Trophoblast cell (in vitro differentiated cells and primary cell): ENCODE measurements around the gene TTN.

ENCODE experiments used
- DNase-seq, 2 donors: peaks; one replicate each; pipeline ENCODE4 v3.0.0-alpha.2; 2016
- H2AFZ ChIP-seq: 2 replicates; pipeline ENCODE4 v1.6.1; 2013; ENCODE audit warnings: low read length, moderate library complexity, mild to moderate bottlenecking; ENCODE audit not compliant: insufficient read depth, poor library complexity
- H2AK5ac ChIP-seq: 2 replicates; pipeline ENCODE4 v1.6.1; 2013; ENCODE audit warnings: mild to moderate bottlenecking, low read length
- H2BK120ac ChIP-seq: 2 replicates; pipeline ENCODE4 v1.6.1; 2013; ENCODE audit warnings: low read length, mild to moderate bottlenecking, moderate library complexity; ENCODE audit not compliant: insufficient read depth, poor library complexity
- H2BK12ac ChIP-seq: 2 replicates; pipeline ENCODE4 v1.6.1; 2013; ENCODE audit warnings: mild to moderate bottlenecking, low read length, moderate library complexity
- H2BK5ac ChIP-seq: 2 replicates; pipeline ENCODE4 v1.6.1; 2013; ENCODE audit warnings: low read length, low read depth, moderate library complexity, mild to moderate bottlenecking; ENCODE audit not compliant: poor library complexity
- H3K14ac ChIP-seq: 2 replicates; pipeline ENCODE4 v1.6.1; 2013; ENCODE audit warnings: mild to moderate bottlenecking, low read length
- H3K18ac ChIP-seq: 2 replicates; pipeline ENCODE4 v1.6.1; 2013; ENCODE audit warnings: mild to moderate bottlenecking, low read length
- H3K23ac ChIP-seq: 2 replicates; pipeline ENCODE4 v1.6.1; 2013; ENCODE audit warnings: low read length
- H3K27ac ChIP-seq: 2 replicates; pipeline ENCODE4 v1.5.1; 2013; ENCODE audit warnings: low read depth, mild to moderate bottlenecking, inconsistent platforms, low read length, moderate library complexity
- H3K27me3 ChIP-seq: 2 replicates; pipeline ENCODE4 v1.6.1; 2013; ENCODE audit warnings: inconsistent platforms, mild to moderate bottlenecking, low read length, moderate library complexity; ENCODE audit not compliant: insufficient read depth
- H3K36me3 ChIP-seq, 2 experiments: 1 replicate in 1 of 2; 2 replicates in 1 of 2; pipeline ENCODE4 v1.6.1; 2013; ENCODE audit warnings: low read length in 2 of 2, mild to moderate bottlenecking in 2 of 2, moderate library complexity in 1 of 2; ENCODE audit not compliant: insufficient read depth in 2 of 2, control insufficient read depth in 1 of 2
- H3K4ac ChIP-seq: 2 replicates; pipeline ENCODE4 v1.6.1; 2013; ENCODE audit warnings: low read depth, mild to moderate bottlenecking, low read length, moderate library complexity
- H3K4me1 ChIP-seq, 2 experiments: 1 replicate in 1 of 2; 2 replicates in 1 of 2; pipeline ENCODE4 v1.6.1; 2013; ENCODE audit warnings: low read length in 2 of 2, mild to moderate bottlenecking in 2 of 2, moderate library complexity in 1 of 2; ENCODE audit not compliant: insufficient read depth in 2 of 2, control insufficient read depth in 1 of 2
- H3K4me2 ChIP-seq: 2 replicates; pipeline ENCODE4 v1.6.1; 2013; ENCODE audit warnings: inconsistent platforms, mild to moderate bottlenecking, low read length, moderate library complexity
- H3K4me3 ChIP-seq: 2 replicates; pipeline ENCODE4 v1.5.1; 2013; ENCODE audit warnings: mild to moderate bottlenecking, low read depth, low read length, inconsistent platforms
- H3K79me1 ChIP-seq: one replicate; pipeline ENCODE4 v1.6.1; 2013; ENCODE audit warnings: low read length
- H3K79me2 ChIP-seq: 2 replicates; pipeline ENCODE4 v1.6.1; 2013; ENCODE audit warnings: low read length, mild to moderate bottlenecking; ENCODE audit not compliant: control insufficient read depth, insufficient read depth, poor library complexity
- H3K9ac ChIP-seq: 2 replicates; pipeline ENCODE4 v1.6.1; 2013; ENCODE audit warnings: mild to moderate bottlenecking, low read length
- H3K9me3 ChIP-seq: 2 replicates; pipeline ENCODE4 v1.6.1; 2013; ENCODE audit warnings: low read depth, mild to moderate bottlenecking, control low read depth, inconsistent platforms, low read length; ENCODE audit not compliant: insufficient read depth
- H4K12ac ChIP-seq: 2 replicates; pipeline ENCODE4 v1.6.1; 2013; ENCODE audit warnings: low read depth, mild to moderate bottlenecking, low read length, moderate library complexity
- H4K8ac ChIP-seq: 2 replicates; pipeline ENCODE4 v1.6.1; 2013; ENCODE audit warnings: low read depth, mild to moderate bottlenecking, low read length, moderate library complexity
- H4K91ac ChIP-seq: one replicate; pipeline ENCODE4 v1.6.1; 2013; ENCODE audit warnings: low read depth, mild to moderate bottlenecking, low read length, moderate library complexity
- WGBS: extraction: QIAGEN DNeasy Blood & Tissue Kit; methylation state at CpG from one replicate; pipeline ENCODE4 v1.1.7; 2013; ENCODE audit warnings: missing lambda C conversion rate; ENCODE audit not compliant: insufficient read length, insufficient coverage; ENCODE audit errors: extremely low coverage; 5-methylcytosine and 5-hydroxymethylcytosine counted together

Gene TTN

DNA sequence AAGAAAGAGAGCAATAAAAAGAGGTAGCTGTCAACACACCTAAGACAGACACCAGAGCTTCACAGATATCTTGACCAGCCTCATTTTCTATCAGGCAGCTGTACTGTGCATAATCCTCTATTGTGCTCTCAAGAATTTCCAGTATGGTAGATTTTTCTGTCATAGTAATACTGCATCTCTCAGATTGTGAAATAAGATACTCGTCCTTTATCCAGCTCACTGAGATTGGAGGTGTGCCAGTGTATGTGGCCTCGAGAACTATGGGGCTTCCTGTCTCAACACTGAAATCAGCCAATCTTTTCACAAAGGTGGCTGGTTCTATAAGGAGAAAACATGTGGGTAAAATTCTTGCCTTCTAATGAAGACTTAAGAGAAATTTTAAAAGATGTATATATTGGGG, 88.9 kb downstream of the TTN start:
- H3K14ac ChIP-seq: no peak overlapping the region
- H2AK5ac ChIP-seq: no peak overlapping the region
- no peak overlapping the region for H4K91ac ChIP-seq
- H2AFZ ChIP-seq: no peak overlapping the region
- H3K23ac ChIP-seq: no peak overlapping the region
- H2BK120ac ChIP-seq: no peak overlapping the region
- no peak overlapping the region for H3K4me2 ChIP-seq
- H3K9ac ChIP-seq: no peak overlapping the region
- H3K79me1 ChIP-seq: no peaks in the 10 kb centered on the region
- no peak for DNase-seq
- H3K36me3 ChIP-seq: no peaks in the 10 kb centered on the region
- no CpG with 5 or more reads among the region's 2 CpGs for WGBS
- H4K12ac ChIP-seq: no peak overlapping the region
- H3K9me3 ChIP-seq: no peaks in the 10 kb centered on the region
- no peak overlapping the region for H3K4me3 ChIP-seq
- no peak overlapping the region for H3K27ac ChIP-seq
- no peak overlapping the region for H2BK12ac ChIP-seq
- no peak overlapping the region for H3K4ac ChIP-seq
- no peaks in the 10 kb centered on the region for H3K4me1 ChIP-seq
- H3K27me3 ChIP-seq: no peaks in the 10 kb centered on the region
- no peak overlapping the region for H4K8ac ChIP-seq
- no peak overlapping the region for H2BK5ac ChIP-seq
- H3K79me2 ChIP-seq: no peaks in the 10 kb centered on the region
- H3K18ac ChIP-seq: no peak overlapping the region

DNA sequence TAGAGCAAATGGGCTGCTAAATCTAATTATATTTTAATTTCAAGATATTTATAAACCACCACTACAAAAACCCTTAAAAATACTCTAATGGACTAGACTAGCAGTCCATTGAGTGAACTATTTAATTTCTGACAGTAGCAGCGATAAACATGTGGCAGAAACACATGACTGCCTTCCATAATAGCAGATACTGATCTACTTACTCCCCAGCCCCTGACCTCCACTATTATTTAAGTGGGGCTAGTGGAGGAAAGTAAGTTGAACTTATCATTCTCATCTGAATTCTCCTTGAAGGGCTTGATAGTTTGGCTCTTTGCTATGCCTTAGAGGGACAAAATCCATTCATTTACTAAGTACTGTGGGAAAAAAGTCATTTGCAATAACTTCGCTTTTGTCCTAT, 90.8 kb downstream of the TTN start:
- H2BK120ac ChIP-seq: no peak overlapping the region
- no CpG with 5 or more reads among the region's 2 CpGs for WGBS

DNA sequence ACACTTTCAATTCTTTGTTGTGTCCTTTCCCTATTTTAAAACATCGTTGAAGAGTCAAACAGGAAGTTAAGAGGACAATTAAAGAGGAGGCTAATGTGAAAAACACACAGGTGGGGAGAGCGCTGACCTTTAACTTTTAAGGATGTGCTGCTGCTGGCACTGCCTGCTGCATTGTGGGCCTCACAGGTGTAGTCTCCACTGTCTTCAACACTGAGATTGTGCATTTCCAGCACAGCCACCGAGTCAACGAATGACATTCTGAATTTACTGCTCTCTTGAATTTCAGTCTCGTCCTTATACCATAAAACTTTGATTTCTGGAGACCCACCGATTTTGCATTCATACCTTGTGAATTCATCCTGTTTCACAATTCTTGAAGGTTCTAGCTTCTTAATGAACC, 91.9 kb downstream of the TTN start:
- H2AK5ac ChIP-seq: no peak overlapping the region
- no CpG with 5 or more reads among the region's 6 CpGs for WGBS

More for the DNA sequence above, 90.8 kb downstream of the TTN start:
- Histone ChIP-seq H3K18ac (no peak overlapping the region), H3K4me1 (no peaks in the 10 kb centered on the region), H3K14ac (no peak overlapping the region), H3K9ac (no peak overlapping the region), H3K79me2 (no peaks in the 10 kb centered on the region), H3K23ac (no peak overlapping the region), H2AFZ (no peak overlapping the region), H3K27me3 (no peaks in the 10 kb centered on the region), H2BK5ac (no peak overlapping the region), H2AK5ac (no peak overlapping the region), H3K4ac (no peak overlapping the region), H4K91ac (no peak overlapping the region), H2BK12ac (no peak overlapping the region), H3K27ac (no peak overlapping the region), H4K12ac (no peak overlapping the region), H3K79me1 (no peaks in the 10 kb centered on the region), H3K9me3 (no peaks in the 10 kb centered on the region), H3K4me2 (no peak overlapping the region), H4K8ac (no peak overlapping the region), H3K36me3 (no peaks in the 10 kb centered on the region), H3K4me3 (no peak overlapping the region)
- no peak for DNase-seq

DNA sequence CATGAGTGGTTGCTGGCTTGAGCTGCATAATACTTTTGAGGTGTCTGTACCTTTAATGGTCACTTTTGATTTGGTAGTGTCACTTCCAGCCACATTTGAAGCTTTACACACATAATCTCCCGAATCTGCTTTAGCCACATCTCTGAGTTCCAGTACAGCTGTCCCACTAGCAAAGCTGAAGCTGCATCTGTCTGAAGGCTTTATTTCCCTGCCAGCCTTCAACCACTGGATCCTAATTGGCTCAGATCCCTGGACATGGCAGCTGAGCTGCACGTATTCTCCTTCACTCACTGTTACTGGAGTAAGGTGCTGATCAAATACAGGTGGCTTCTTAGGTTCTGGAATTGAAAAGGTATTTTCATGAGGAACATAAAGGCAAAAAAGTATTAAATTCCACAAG, 99.7 kb downstream of the TTN start:
- no peak overlapping the region for H3K4ac ChIP-seq
- H3K36me3 ChIP-seq: peaks cover 0 to 2% of the 10 kb centered on the region in 2 experiments
- no peak overlapping the region for H3K14ac ChIP-seq
- H3K9me3 ChIP-seq: no peaks in the 10 kb centered on the region
- no peak overlapping the region for H3K27ac ChIP-seq
- no peak overlapping the region for H3K4me2 ChIP-seq
- no peaks in the 10 kb centered on the region for H3K79me2 ChIP-seq
- H2AK5ac ChIP-seq: no peak overlapping the region
- H2BK12ac ChIP-seq: no peak overlapping the region
- H4K91ac ChIP-seq: no peak overlapping the region
- no peaks in the 10 kb centered on the region for H3K27me3 ChIP-seq
- H4K8ac ChIP-seq: no peak overlapping the region
- no peak for DNase-seq
- no peak overlapping the region for H4K12ac ChIP-seq
- no peaks in the 10 kb centered on the region for H3K4me1 ChIP-seq
- no CpG with 5 or more reads among the region's 2 CpGs for WGBS
- H2BK120ac ChIP-seq: no peak overlapping the region
- H3K79me1 ChIP-seq: no peaks in the 10 kb centered on the region
- no peak overlapping the region for H3K4me3 ChIP-seq
- no peak overlapping the region for H2AFZ ChIP-seq
- H3K18ac ChIP-seq: no peak overlapping the region
- no peak overlapping the region for H3K9ac ChIP-seq
- H3K23ac ChIP-seq: no peak overlapping the region
- H2BK5ac ChIP-seq: no peak overlapping the region

More for the DNA sequence above, 91.9 kb downstream of the TTN start:
- H2AFZ ChIP-seq: no peak overlapping the region
- no peak overlapping the region for H2BK12ac ChIP-seq
- H3K9me3 ChIP-seq: no peaks in the 10 kb centered on the region
- H3K4ac ChIP-seq: no peak overlapping the region
- H4K91ac ChIP-seq: no peak overlapping the region
- H3K23ac ChIP-seq: no peak overlapping the region
- no peaks in the 10 kb centered on the region for H3K79me2 ChIP-seq
- H2BK120ac ChIP-seq: no peak overlapping the region
- H3K4me1 ChIP-seq: no peaks in the 10 kb centered on the region
- no peaks in the 10 kb centered on the region for H3K27me3 ChIP-seq
- no peak overlapping the region for H3K4me3 ChIP-seq
- no peak overlapping the region for H3K4me2 ChIP-seq
- no peak overlapping the region for H4K8ac ChIP-seq
- no peaks in the 10 kb centered on the region for H3K36me3 ChIP-seq
- H3K79me1 ChIP-seq: no peaks in the 10 kb centered on the region
- H3K9ac ChIP-seq: no peak overlapping the region
- H3K27ac ChIP-seq: no peak overlapping the region
- no peak overlapping the region for H4K12ac ChIP-seq
- no peak overlapping the region for H3K18ac ChIP-seq
- no peak overlapping the region for H2BK5ac ChIP-seq
- no peak for DNase-seq
- H3K14ac ChIP-seq: no peak overlapping the region
